Kidney tubule cell (primary cell): Measurements from ENCODE around the gene ANTXR2.

Experiments
- DNase-seq: peaks from one replicate; pipeline ENCODE4 v3.0.0-alpha.2; 2018; ENCODE audit warnings: low spot score

The ANTXR2 gene

GRCh38 chr4:80069108-80069836 is 3.8 kb downstream of the ANTXR2 start:
- DNase-seq: no peak

GRCh38 chr4:80065601-80066000 is 7.4 kb downstream of the ANTXR2 start:
- DNase-seq: no peak

- no peak for DNase-seq
Measured at GRCh38 chr4:80062527-80062926, 10.5 kb downstream of the ANTXR2 start.

- DNase-seq: no peak
Measured at GRCh38 chr4:80060804-80061203, 12.2 kb downstream of the ANTXR2 start.

GRCh38 chr4:80058740-80059139 is 14.3 kb downstream of the ANTXR2 start:
- DNase-seq: peak; percentile 39

GRCh38 chr4:80054375-80054774 is 18.7 kb downstream of the ANTXR2 start:
- no peak for DNase-seq

GRCh38 chr4:80053140-80053910 is 19.7 kb downstream of the ANTXR2 start:
- DNase-seq: no peak

GRCh38 chr4:80049813-80050534 is 23.1 kb downstream of the ANTXR2 start:
- no peak for DNase-seq

- no peak for DNase-seq
Measured at GRCh38 chr4:80049402-80049801, 23.6 kb downstream of the ANTXR2 start.

- DNase-seq: no peak
Measured at GRCh38 chr4:80045786-80046185, 27.2 kb downstream of the ANTXR2 start.

- DNase-seq: no peak
Measured at GRCh38 chr4:80043541-80043940, 29.5 kb downstream of the ANTXR2 start.

- no peak for DNase-seq
Measured at GRCh38 chr4:80042821-80043220, 30.2 kb downstream of the ANTXR2 start.

GRCh38 chr4:80037864-80038263 is 35.2 kb downstream of the ANTXR2 start:
- no peak for DNase-seq

GRCh38 chr4:80036949-80037685 is 35.9 kb downstream of the ANTXR2 start:
- DNase-seq: peak; percentile 2

- DNase-seq: no peak
Measured at GRCh38 chr4:80036306-80036705, 36.7 kb downstream of the ANTXR2 start.

GRCh38 chr4:80035336-80035735 is 37.7 kb downstream of the ANTXR2 start:
- no peak for DNase-seq

GRCh38 chr4:80033581-80033980 is 39.4 kb downstream of the ANTXR2 start:
- DNase-seq: no peak

- no peak for DNase-seq
Measured at GRCh38 chr4:80029364-80029763, 43.7 kb downstream of the ANTXR2 start.

GRCh38 chr4:80027611-80028010 is 45.4 kb downstream of the ANTXR2 start:
- DNase-seq: no peak

GRCh38 chr4:80026100-80026499 is 46.9 kb downstream of the ANTXR2 start:
- DNase-seq: no peak

GRCh38 chr4:80024335-80024734 is 48.7 kb downstream of the ANTXR2 start:
- no peak for DNase-seq

- no peak for DNase-seq
Measured at GRCh38 chr4:80022282-80022681, 50.7 kb downstream of the ANTXR2 start.
